ENCODE data around the gene NEMP1. TPM values are rescaled to one million over a fixed set of nuclear protein-coding genes. Genes with fewer than 3 reads are reported as not detected.
A peak's percentile ranks its signal among the peaks of the same experiment; 100 is the strongest.

The NEMP1 gene
- total and polyA plus RNA-seq, 10 donors = 4.5 to 17.1 (median 13.6) TPM

DNA sequence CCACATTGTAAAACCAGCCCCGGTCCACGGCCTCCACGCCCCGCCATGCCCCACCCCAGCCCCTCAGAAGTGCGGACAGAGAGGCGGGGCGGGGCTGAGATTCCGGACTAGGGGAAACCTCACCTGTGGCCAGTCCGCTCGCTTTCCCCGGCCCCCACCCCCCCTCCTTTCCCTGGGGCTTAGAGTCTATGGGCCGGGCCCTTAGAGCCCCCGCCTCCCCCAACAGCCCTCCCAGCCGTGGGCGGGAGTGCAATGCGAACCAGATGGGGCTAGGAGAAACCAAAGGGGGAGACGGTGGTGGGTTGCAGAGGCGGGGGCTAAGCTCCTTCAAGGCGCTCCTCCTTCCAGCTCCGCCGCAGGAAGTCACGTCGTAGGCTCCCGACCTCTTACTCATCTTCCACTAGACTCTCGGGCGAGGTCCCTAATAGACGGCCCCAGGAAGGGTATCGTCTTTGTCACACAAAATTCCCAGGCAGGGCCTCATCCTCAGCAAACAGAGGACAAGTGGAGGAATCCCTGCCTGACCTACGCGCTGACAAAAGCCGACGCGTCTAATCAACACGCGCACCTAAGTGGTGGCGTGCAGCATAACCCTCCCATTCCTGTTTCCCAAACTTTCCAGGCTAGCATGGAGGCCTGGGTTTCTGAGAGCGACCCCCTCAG lies 9.2 kb upstream of the NEMP1 start:
- Histone ChIP-seq H3K4me1 (peaks cover 21 to 68% (median 48%) of the 10 kb centered on the region in 6 donors), H3K4me3 (peak overlapping the region; percentile 59 to 96 (median 82)), H3K9me3 (no peaks in the 10 kb centered on the region), H3K27ac (peak overlapping the region; percentile 94 to 99 (median 97)), H3K36me3 (peaks cover 0 to 22% (median 15%) of the 10 kb centered on the region in 6 donors), H3K27me3 (replicated peaks in 1 of 7) (no peaks in the 10 kb centered on the region)
- peak; percentile 93 for DNase-seq
- TF ChIP-seq POLR2A (IDR thresholded peaks at IDR 0.05) (no peak), POLR2AphosphoS5 (IDR thresholded peaks at IDR 0.05) (peak in 2 of 3 donors; percentile 29 to 54)
- TF ChIP-seq, protein P1, sequence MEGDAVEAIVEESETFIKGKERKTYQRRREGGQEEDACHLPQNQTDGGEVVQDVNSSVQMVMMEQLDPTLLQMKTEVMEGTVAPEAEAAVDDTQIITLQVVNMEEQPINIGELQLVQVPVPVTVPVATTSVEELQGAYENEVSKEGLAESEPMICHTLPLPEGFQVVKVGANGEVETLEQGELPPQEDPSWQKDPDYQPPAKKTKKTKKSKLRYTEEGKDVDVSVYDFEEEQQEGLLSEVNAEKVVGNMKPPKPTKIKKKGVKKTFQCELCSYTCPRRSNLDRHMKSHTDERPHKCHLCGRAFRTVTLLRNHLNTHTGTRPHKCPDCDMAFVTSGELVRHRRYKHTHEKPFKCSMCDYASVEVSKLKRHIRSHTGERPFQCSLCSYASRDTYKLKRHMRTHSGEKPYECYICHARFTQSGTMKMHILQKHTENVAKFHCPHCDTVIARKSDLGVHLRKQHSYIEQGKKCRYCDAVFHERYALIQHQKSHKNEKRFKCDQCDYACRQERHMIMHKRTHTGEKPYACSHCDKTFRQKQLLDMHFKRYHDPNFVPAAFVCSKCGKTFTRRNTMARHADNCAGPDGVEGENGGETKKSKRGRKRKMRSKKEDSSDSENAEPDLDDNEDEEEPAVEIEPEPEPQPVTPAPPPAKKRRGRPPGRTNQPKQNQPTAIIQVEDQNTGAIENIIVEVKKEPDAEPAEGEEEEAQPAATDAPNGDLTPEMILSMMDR (IDR thresholded peaks at IDR 0.05 in 8 of 11, conservative IDR thresholded peaks at IDR 0.05 in 3 of 11) = peak in 1 of 11 experiments; percentile 10
- WGBS, 5 donors = 0 to 1% (median 0%) methylated on average over 13 to 37 of the region's 37 CpGs
- intact Hi-C loops (cut with DNase I; ENCODE audit: low total_unique reads) = no loop called here

DNA sequence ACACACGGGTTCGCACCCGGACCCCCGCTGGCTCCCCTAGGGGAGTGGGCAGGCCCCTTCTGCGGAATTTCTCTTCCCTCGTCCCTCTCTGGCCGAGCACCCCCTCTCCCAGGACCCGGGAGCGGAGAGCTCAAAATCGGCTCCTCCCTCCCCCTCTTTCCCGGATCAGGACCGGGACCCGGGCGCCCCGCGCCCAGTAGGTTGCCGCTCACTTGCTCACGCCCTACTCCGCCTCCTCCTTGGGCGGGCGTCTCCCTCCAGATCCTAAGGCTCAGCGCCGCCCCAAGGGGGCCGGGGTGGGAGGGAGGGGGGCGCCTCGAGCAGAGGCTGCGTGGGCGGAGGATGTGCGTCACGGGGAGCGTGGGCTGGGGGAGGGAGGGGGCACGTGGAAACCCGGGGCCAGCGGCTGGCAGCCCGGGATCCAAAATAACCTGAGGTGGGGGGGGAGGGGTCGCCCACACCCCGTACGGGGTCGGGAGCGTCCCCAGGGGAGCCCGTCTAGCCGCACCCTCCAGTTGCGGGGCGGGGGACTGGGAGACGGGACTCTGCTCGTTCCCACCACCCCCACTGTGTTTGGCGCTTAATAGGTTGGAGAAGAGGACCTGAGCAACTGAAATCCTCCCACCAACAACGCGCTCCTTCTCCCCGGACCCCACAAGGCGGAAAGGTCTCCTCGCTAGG lies 8.6 kb upstream of the NEMP1 start:
- Histone ChIP-seq H3K36me3 (peaks cover 0 to 15% (median 12%) of the 10 kb centered on the region in 6 donors), H3K27ac (peak overlapping the region; percentile 94 to 99 (median 97)), H3K4me1 (peaks cover 17 to 62% (median 43%) of the 10 kb centered on the region in 6 donors), H3K9me3 (no peaks in the 10 kb centered on the region), H3K27me3 (replicated peaks in 1 of 7) (no peaks in the 10 kb centered on the region), H3K4me3 (peak overlapping the region; percentile 59 to 96 (median 82))
- TF ChIP-seq POLR2AphosphoS5 (IDR thresholded peaks at IDR 0.05) (peak; percentile 82 to 85 (median 82)), POLR2A (IDR thresholded peaks at IDR 0.05) (peak in 2 of 3 donors; percentile 14 to 63)
- TF ChIP-seq, protein P1 (IDR thresholded peaks at IDR 0.05 in 8 of 11, conservative IDR thresholded peaks at IDR 0.05 in 3 of 11) = no peak
- DNase-seq = peak; percentile 96
- WGBS, 5 donors = 0 to 1% (median 0%) methylated on average over 10 to 51 of the region's 52 CpGs
- intact Hi-C loops (cut with DNase I; ENCODE audit: low total_unique reads) = no loop called here

DNA sequence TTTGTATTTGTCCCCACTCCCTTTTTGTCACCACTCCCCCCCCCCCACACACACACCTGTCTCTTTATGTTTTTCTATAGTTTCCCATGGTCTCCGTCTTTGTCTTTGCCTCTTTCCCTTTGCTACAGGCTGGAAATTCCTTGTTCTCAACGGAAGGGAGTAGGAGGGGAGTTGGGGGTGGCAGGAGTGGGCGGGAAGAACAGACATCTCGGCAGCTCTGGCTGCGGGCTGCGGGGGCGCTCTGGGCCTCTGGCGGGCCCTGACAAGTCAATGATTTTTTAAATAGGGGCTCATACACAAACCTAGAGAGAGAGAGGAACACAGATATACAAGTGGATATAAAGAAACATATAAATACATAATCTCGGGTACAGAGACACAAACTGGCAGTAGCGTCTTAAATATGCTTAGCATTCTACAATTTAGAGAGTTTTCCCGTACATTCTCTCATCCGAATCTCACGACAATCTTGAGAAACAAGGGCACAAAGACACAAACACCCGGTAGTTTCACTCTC lies 8.0 kb upstream of the NEMP1 start:
- intact Hi-C loops (cut with DNase I; ENCODE audit: low total_unique reads) = no loop called here
- no peaks in the 10 kb centered on the region for H3K27me3 ChIP-seq (replicated peaks in 1 of 7)
- WGBS, 5 donors = 0 to 1% (median 1%) methylated on average over 14 of the region's 14 CpGs
- DNase-seq = peak; percentile 90
- TF ChIP-seq, protein P1 (IDR thresholded peaks at IDR 0.05 in 8 of 11, conservative IDR thresholded peaks at IDR 0.05 in 3 of 11) = peak in 3 of 11 experiments; percentile 20 to 38 (median 35)
- no peak for TF ChIP-seq POLR2AphosphoS5 (IDR thresholded peaks at IDR 0.05)
- H3K36me3 ChIP-seq = peaks cover 0 to 9% (median 7%) of the 10 kb centered on the region in 6 donors
- H3K9me3 ChIP-seq = no peaks in the 10 kb centered on the region
- peaks cover 17 to 56% (median 40%) of the 10 kb centered on the region in 6 donors for H3K4me1 ChIP-seq
- H3K27ac ChIP-seq = peak overlapping the region; percentile 94 to 99 (median 97)
- peak overlapping the region; percentile 59 to 96 (median 82) for H3K4me3 ChIP-seq
